ENCODE measurements around the gene EYA2.

The EYA2 gene

GRCh38 chr20:46894971-46895905 lies 595 bp downstream of the EYA2 start:
- Histone ChIP-seq H3K27ac (ENCODE audit: insufficient read depth, low read length, poor library complexity, severe bottlenecking) (no peak overlapping the region), H3K9me3 (ENCODE audit: control insufficient read depth, low read length) (no peaks in the 10 kb centered on the region), H3K27me3 (replicated peaks; ENCODE audit: control insufficient read depth, insufficient read depth, low read length, poor library complexity, severe bottlenecking) (peaks cover 9% of the 10 kb centered on the region), H3K36me3 (ENCODE audit: control insufficient read depth, insufficient read depth, low read length) (no peaks in the 10 kb centered on the region), H3K4me1 (ENCODE audit: control insufficient read depth, insufficient read depth, low read length, poor library complexity, severe bottlenecking) (no peaks in the 10 kb centered on the region), H3K4me3 (ENCODE audit: insufficient read depth, low read depth, low read length, poor library complexity, severe bottlenecking) (no peak overlapping the region)
- DNase-seq, result no peak

DNA sequence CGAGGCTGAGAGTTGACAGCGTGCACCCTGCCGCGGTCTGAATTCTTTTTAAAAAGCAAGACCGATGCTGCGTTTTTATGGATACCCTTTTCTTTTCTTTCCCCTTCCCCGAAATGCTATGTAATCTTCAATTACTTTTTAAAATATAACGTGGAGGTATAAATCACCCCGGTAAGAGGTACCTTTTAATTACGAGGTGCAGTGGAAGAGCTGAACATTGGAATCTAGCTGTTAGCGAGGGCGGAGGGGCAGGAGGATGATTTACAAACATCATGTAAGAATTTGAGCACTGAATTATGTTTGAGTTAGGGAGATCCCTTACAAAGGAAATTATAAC lies 1.2 kb downstream of the EYA2 start:
- DNase-seq, result no peak
- peaks cover 9% of the 10 kb centered on the region for H3K27me3 ChIP-seq (replicated peaks; ENCODE audit: control insufficient read depth, insufficient read depth, low read length, poor library complexity, severe bottlenecking)
- H3K4me3 ChIP-seq (ENCODE audit: insufficient read depth, low read depth, low read length, poor library complexity, severe bottlenecking), result no peak overlapping the region

GRCh38 chr20:46897328-46897880 lies 2.8 kb downstream of the EYA2 start:
- H3K36me3 ChIP-seq (ENCODE audit: control insufficient read depth, insufficient read depth, low read length), result no peaks in the 10 kb centered on the region
- H3K4me3 ChIP-seq (ENCODE audit: insufficient read depth, low read depth, low read length, poor library complexity, severe bottlenecking), result no peak overlapping the region
- no peaks in the 10 kb centered on the region for H3K4me1 ChIP-seq (ENCODE audit: control insufficient read depth, insufficient read depth, low read length, poor library complexity, severe bottlenecking)
- peaks cover 9% of the 10 kb centered on the region for H3K27me3 ChIP-seq (replicated peaks; ENCODE audit: control insufficient read depth, insufficient read depth, low read length, poor library complexity, severe bottlenecking)
- no peak for DNase-seq
- H3K27ac ChIP-seq (ENCODE audit: insufficient read depth, low read length, poor library complexity, severe bottlenecking), result no peak overlapping the region
- no peaks in the 10 kb centered on the region for H3K9me3 ChIP-seq (ENCODE audit: control insufficient read depth, low read length)

More for the DNA sequence above, 1.2 kb downstream of the EYA2 start:
- Histone ChIP-seq H3K4me1 (ENCODE audit: control insufficient read depth, insufficient read depth, low read length, poor library complexity, severe bottlenecking) (no peaks in the 10 kb centered on the region), H3K27ac (ENCODE audit: insufficient read depth, low read length, poor library complexity, severe bottlenecking) (no peak overlapping the region), H3K9me3 (ENCODE audit: control insufficient read depth, low read length) (no peaks in the 10 kb centered on the region), H3K36me3 (ENCODE audit: control insufficient read depth, insufficient read depth, low read length) (no peaks in the 10 kb centered on the region)

DNA sequence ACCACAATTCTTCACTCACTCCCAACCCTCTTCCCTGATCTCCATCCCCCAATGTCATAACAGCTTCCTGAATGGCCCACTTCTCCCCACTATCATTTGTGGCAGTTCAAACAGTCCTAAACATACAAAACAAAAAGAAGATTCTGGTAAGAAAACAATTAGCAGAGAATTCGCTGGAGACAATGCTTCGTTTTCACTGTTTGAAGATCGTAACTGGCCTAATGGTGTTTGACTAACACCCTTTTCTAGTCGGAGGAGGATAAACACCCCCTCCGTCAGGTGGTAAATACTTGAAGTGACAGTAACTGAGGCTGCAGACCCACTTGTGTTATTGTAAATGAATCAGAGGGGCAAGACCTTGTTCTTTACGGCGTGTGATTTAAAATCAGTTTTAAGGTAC lies 3.8 kb downstream of the EYA2 start:
- DNase-seq, result no peak
- no peak overlapping the region for H3K27ac ChIP-seq (ENCODE audit: insufficient read depth, low read length, poor library complexity, severe bottlenecking)
- H3K4me1 ChIP-seq (ENCODE audit: control insufficient read depth, insufficient read depth, low read length, poor library complexity, severe bottlenecking), result no peaks in the 10 kb centered on the region
- H3K27me3 ChIP-seq (replicated peaks; ENCODE audit: control insufficient read depth, insufficient read depth, low read length, poor library complexity, severe bottlenecking), result peaks cover 9% of the 10 kb centered on the region
- no peaks in the 10 kb centered on the region for H3K36me3 ChIP-seq (ENCODE audit: control insufficient read depth, insufficient read depth, low read length)
- no peaks in the 10 kb centered on the region for H3K9me3 ChIP-seq (ENCODE audit: control insufficient read depth, low read length)
- no peak overlapping the region for H3K4me3 ChIP-seq (ENCODE audit: insufficient read depth, low read depth, low read length, poor library complexity, severe bottlenecking)

GRCh38 chr20:46899621-46900020 lies 5.0 kb downstream of the EYA2 start:
- Histone ChIP-seq H3K27ac (ENCODE audit: insufficient read depth, low read length, poor library complexity, severe bottlenecking) (no peak overlapping the region), H3K36me3 (ENCODE audit: control insufficient read depth, insufficient read depth, low read length) (no peaks in the 10 kb centered on the region), H3K4me3 (ENCODE audit: insufficient read depth, low read depth, low read length, poor library complexity, severe bottlenecking) (no peak overlapping the region), H3K27me3 (replicated peaks; ENCODE audit: control insufficient read depth, insufficient read depth, low read length, poor library complexity, severe bottlenecking) (peaks cover 9% of the 10 kb centered on the region), H3K4me1 (ENCODE audit: control insufficient read depth, insufficient read depth, low read length, poor library complexity, severe bottlenecking) (no peaks in the 10 kb centered on the region), H3K9me3 (ENCODE audit: control insufficient read depth, low read length) (no peaks in the 10 kb centered on the region)
- no peak for DNase-seq

DNA sequence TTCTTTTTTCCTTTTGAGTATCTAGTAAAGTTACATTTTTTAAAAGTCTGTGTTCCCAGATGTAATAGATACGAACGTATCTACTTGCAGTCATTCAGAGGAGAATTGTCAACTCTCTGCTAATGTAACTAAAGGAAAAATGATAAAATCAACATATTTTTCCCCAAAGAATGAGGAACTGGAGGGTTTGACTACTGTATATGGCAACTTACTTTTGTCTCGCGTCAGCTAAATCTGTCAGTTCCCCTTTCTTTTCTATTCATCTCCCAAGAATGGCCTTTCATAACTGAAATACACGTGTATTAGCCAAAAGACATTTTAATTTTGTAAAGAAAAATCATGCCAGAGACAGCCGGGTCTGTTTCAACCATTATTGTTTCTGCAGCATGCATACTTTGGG lies 5.4 kb downstream of the EYA2 start:
- no peaks in the 10 kb centered on the region for H3K4me1 ChIP-seq (ENCODE audit: control insufficient read depth, insufficient read depth, low read length, poor library complexity, severe bottlenecking)
- DNase-seq, result no peak
- no peak overlapping the region for H3K4me3 ChIP-seq (ENCODE audit: insufficient read depth, low read depth, low read length, poor library complexity, severe bottlenecking)
- peaks cover 9% of the 10 kb centered on the region for H3K27me3 ChIP-seq (replicated peaks; ENCODE audit: control insufficient read depth, insufficient read depth, low read length, poor library complexity, severe bottlenecking)
- H3K27ac ChIP-seq (ENCODE audit: insufficient read depth, low read length, poor library complexity, severe bottlenecking), result no peak overlapping the region
- no peaks in the 10 kb centered on the region for H3K36me3 ChIP-seq (ENCODE audit: control insufficient read depth, insufficient read depth, low read length)
- H3K9me3 ChIP-seq (ENCODE audit: control insufficient read depth, low read length), result no peaks in the 10 kb centered on the region

DNA sequence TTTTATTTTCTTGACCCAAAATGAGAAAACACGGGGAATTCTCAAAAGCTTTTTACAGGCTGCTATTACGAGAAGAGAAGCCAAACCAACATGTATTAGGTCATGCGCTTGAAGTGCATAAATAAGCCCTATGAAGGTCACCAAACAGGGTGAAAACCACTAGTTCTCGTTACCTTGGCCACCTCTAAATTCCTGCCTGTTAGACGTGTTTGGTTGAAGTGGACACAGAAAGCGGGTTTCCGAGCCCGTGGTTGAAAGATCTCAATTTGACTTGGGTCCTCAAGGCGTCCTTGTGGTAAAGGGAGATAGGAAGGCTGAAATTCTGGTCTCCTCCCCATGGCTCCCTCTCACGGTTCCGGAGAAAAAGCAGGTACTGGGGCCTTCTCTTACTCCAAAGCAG lies 6.2 kb downstream of the EYA2 start:
- Histone ChIP-seq H3K4me1 (ENCODE audit: control insufficient read depth, insufficient read depth, low read length, poor library complexity, severe bottlenecking) (no peaks in the 10 kb centered on the region), H3K4me3 (ENCODE audit: insufficient read depth, low read depth, low read length, poor library complexity, severe bottlenecking) (no peak overlapping the region), H3K9me3 (ENCODE audit: control insufficient read depth, low read length) (no peaks in the 10 kb centered on the region), H3K27me3 (replicated peaks; ENCODE audit: control insufficient read depth, insufficient read depth, low read length, poor library complexity, severe bottlenecking) (peaks cover 9% of the 10 kb centered on the region), H3K27ac (ENCODE audit: insufficient read depth, low read length, poor library complexity, severe bottlenecking) (no peak overlapping the region), H3K36me3 (ENCODE audit: control insufficient read depth, insufficient read depth, low read length) (no peaks in the 10 kb centered on the region)
- DNase-seq, result no peak

GRCh38 chr20:46901638-46902037 lies 7.0 kb downstream of the EYA2 start:
- no peaks in the 10 kb centered on the region for H3K9me3 ChIP-seq (ENCODE audit: control insufficient read depth, low read length)
- no peak overlapping the region for H3K4me3 ChIP-seq (ENCODE audit: insufficient read depth, low read depth, low read length, poor library complexity, severe bottlenecking)
- DNase-seq, result no peak
- H3K27ac ChIP-seq (ENCODE audit: insufficient read depth, low read length, poor library complexity, severe bottlenecking), result no peak overlapping the region
- no peaks in the 10 kb centered on the region for H3K4me1 ChIP-seq (ENCODE audit: control insufficient read depth, insufficient read depth, low read length, poor library complexity, severe bottlenecking)
- no peaks in the 10 kb centered on the region for H3K36me3 ChIP-seq (ENCODE audit: control insufficient read depth, insufficient read depth, low read length)
- H3K27me3 ChIP-seq (replicated peaks; ENCODE audit: control insufficient read depth, insufficient read depth, low read length, poor library complexity, severe bottlenecking), result peaks cover under 1% of the 10 kb centered on the region

GRCh38 chr20:46903256-46903655 lies 8.6 kb downstream of the EYA2 start:
- no peaks in the 10 kb centered on the region for H3K4me1 ChIP-seq (ENCODE audit: control insufficient read depth, insufficient read depth, low read length, poor library complexity, severe bottlenecking)
- no peak overlapping the region for H3K27ac ChIP-seq (ENCODE audit: insufficient read depth, low read length, poor library complexity, severe bottlenecking)
- H3K9me3 ChIP-seq (ENCODE audit: control insufficient read depth, low read length), result no peaks in the 10 kb centered on the region
- DNase-seq, result no peak
- H3K36me3 ChIP-seq (ENCODE audit: control insufficient read depth, insufficient read depth, low read length), result no peaks in the 10 kb centered on the region
- H3K27me3 ChIP-seq (replicated peaks; ENCODE audit: control insufficient read depth, insufficient read depth, low read length, poor library complexity, severe bottlenecking), result no peaks in the 10 kb centered on the region
- no peak overlapping the region for H3K4me3 ChIP-seq (ENCODE audit: insufficient read depth, low read depth, low read length, poor library complexity, severe bottlenecking)

DNA sequence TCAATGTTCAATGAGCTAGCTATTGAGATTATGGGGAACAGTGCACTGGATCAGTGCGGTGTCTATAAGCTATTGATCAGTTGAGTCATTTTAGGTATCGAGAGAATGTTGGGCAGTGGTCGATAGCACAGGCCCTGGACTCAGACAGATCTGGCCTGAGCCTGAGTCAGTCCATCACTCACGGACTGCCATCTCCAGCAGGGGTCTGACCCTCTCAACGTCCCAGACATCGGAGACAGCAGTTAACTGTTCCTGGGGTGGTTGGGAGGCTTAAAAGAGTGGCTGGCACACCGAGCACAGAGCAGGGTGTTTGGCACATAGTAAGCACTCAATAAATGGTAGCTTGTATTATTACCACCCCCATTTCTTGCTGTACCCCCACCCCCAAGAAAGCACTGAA lies 9.3 kb downstream of the EYA2 start:
- Histone ChIP-seq H3K27ac (ENCODE audit: insufficient read depth, low read length, poor library complexity, severe bottlenecking) (no peak overlapping the region), H3K9me3 (ENCODE audit: control insufficient read depth, low read length) (no peaks in the 10 kb centered on the region), H3K4me3 (ENCODE audit: insufficient read depth, low read depth, low read length, poor library complexity, severe bottlenecking) (no peak overlapping the region), H3K4me1 (ENCODE audit: control insufficient read depth, insufficient read depth, low read length, poor library complexity, severe bottlenecking) (no peaks in the 10 kb centered on the region), H3K36me3 (ENCODE audit: control insufficient read depth, insufficient read depth, low read length) (no peaks in the 10 kb centered on the region), H3K27me3 (replicated peaks; ENCODE audit: control insufficient read depth, insufficient read depth, low read length, poor library complexity, severe bottlenecking) (no peaks in the 10 kb centered on the region)
- DNase-seq, result no peak

Measured in effector memory CD4-positive, alpha-beta T cell (primary cell).